Stomach (tissue), 9 donors: ENCODE measurements around the gene CBARP. TPM values are rescaled to one million over a fixed set of nuclear protein-coding genes. Genes with fewer than 3 reads are reported as not detected.

ENCODE experiments used
- DNase-seq, 2 donors: peaks; one replicate each; pipeline versions ENCODE4 v3.0.0 to v3.0.0-alpha.2; 2013 to 2019
- H3K27ac ChIP-seq, 5 donors: fragments of 200-600 bp in 4 of 5; sonication (generic) in 4 of 5; one replicate each; pipeline ENCODE4 v1.5.1; 2013 to 2019; ENCODE audit warnings: mild to moderate bottlenecking in 1 of 5, moderate library complexity in 1 of 5
- H3K27me3 ChIP-seq, 3 donors: fragments of 200-600 bp; sonication (generic); one replicate each; pipeline ENCODE4 v1.5.1; 2017 to 2019; ENCODE audit warnings: mixed run types in 1 of 3
- H3K36me3 ChIP-seq, 4 donors: fragments of 200-600 bp; sonication (generic); 1 replicate in 3 of 4; 2 replicates in 1 of 4; pipeline ENCODE4 v1.5.1; 2016 to 2019
- H3K4me1 ChIP-seq, 4 donors: fragments of 200-600 bp; sonication (generic); one replicate each; pipeline ENCODE4 v1.5.1; 2016 to 2019
- H3K4me3 ChIP-seq, 4 donors: fragments of 200-600 bp; sonication (generic) in 3 of 4; one replicate each; pipeline ENCODE4 v1.5.1; 2016 to 2019; ENCODE audit warnings: mild to moderate bottlenecking in 1 of 4
- H3K9me3 ChIP-seq, 4 donors: fragments of 200-600 bp; sonication (generic); one replicate each; pipeline ENCODE4 v1.5.1; 2016 to 2019
- CTCF ChIP-seq, 7 experiments: fragments of 450-650 bp in 4 of 7; fragments of 200-600 bp in 3 of 7; sonication (generic) in 3 of 7; IDR thresholded peaks; one replicate each; pipeline ENCODE4 v1.5.1; 2016 to 2019; ENCODE audit warnings: antibody characterized with exemption in 7 of 7, control low read depth in 2 of 7, mild to moderate bottlenecking in 1 of 7
- EP300 ChIP-seq: sonication (generic); formaldehyde crosslinking; IDR thresholded peaks from one replicate; pipeline ENCODE4 v1.6.1; 2017; ENCODE audit warnings: antibody characterized with exemption
- POLR2A ChIP-seq, 4 donors: fragments of 450-650 bp; IDR thresholded peaks; one replicate each; pipeline ENCODE4 v1.6.1; 2016; ENCODE audit warnings: antibody characterized with exemption in 4 of 4, control low read depth in 2 of 4, mild to moderate bottlenecking in 1 of 4, moderate library complexity in 1 of 4
- POLR2AphosphoS5 ChIP-seq, 3 donors: sonication (generic); formaldehyde crosslinking; IDR thresholded peaks; one replicate each; pipeline ENCODE4 v1.6.1; 2016; ENCODE audit warnings: antibody characterized with exemption in 3 of 3
- WGBS, 5 donors: extraction: QIAGEN DNeasy Blood & Tissue Kit in 3 of 5; methylation state at CpG; one replicate each; pipeline versions ENCODE4 v1.1.5 to v1.1.7; 2013 to 2018; 5-methylcytosine and 5-hydroxymethylcytosine counted together
- intact Hi-C: fragments of 100-400 bp; cut with DNase I; formaldehyde crosslinking; loops from one replicate; pipeline ENCODE4 v1.15.1; 2023; ENCODE audit warnings: low total_unique reads
- polyA plus RNA-seq, 3 donors: library from polyadenylated mRNA; stranded (reverse); fragments of 200-250 nt; gene quantifications; one replicate each; pipeline ENCODE4 v1.2.3, GENCODE V29; 2013
- total RNA-seq, 5 donors: library from RNA; depleted of rRNA; stranded (reverse); fragments of >200 nt; gene quantifications; one replicate each; pipeline versions ENCODE4 v1.1.0 to v1.2.3, GENCODE V29; 2014 to 2016
- donor health status: healthy with polysubstance abuse.
- donor health status: Bipolar disorder and iron deficiency.
- donor health status: healthy.

The CBARP gene
- total and polyA plus RNA-seq, 8 donors, result 0.19 to 8.9 (median 0.78) TPM; not detected in 4

DNA sequence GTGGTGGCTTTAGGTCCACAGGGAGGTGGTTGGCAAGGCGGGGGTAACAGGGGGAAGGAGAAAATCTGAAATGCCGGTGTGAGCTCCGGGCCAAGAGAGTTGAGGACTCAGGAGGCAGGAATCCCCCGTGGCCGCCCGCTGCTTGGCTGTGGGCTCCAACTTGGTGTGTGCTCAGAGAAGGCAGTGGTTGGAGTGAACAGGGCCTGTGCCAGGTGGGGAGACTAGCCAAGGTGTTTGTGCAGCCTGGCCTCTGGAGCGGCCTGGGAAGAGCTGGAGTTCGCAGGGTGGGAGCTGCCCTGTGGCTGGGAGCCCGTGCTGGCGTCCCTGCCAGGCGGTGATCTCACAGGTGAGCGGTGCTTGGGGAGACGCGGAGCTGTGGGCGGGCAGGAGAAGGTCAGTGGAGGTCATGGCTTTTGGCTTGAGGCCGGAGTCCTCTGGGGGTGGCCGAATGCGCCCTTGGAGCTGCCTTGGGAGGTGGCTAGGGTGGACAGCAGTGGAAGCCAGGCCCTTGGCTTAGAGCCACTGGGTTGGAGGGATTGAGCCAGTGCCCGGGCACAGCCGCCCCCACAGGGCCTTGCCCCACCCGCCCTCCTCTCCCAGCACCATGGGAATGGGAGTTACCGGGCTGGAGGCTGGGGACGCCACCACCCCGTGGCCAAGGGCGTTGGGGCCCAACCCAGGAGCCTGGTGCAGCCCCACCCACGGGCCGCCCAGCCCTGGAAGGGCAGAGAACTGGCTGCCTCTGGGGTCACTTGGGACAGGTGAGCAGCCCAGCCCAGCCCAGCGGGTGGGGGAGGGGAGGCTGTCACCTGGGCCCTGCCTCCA lies 24.2 kb upstream of the CBARP start:
- Histone ChIP-seq H3K27me3 (no peaks in the 10 kb centered on the region), H3K4me1 (peaks cover 77 to 95% (median 89%) of the 10 kb centered on the region in 4 donors), H3K36me3 (peaks cover 13 to 17% (median 14%) of the 10 kb centered on the region in 4 donors), H3K4me3 (peak overlapping the region; percentile 52 to 69 (median 62)), H3K27ac (peak overlapping the region; percentile 93 to 100 (median 100)), H3K9me3 (no peaks in the 10 kb centered on the region)
- DNase-seq, result peak; percentile 93 to 96
- TF ChIP-seq CTCF (IDR thresholded peaks at IDR 0.05) (no peak), EP300 (no peak), POLR2AphosphoS5 (IDR thresholded peaks at IDR 0.05) (peak in 2 of 3 donors; percentile 83 to 87), POLR2A (IDR thresholded peaks at IDR 0.05) (peak in 1 of 4 donors; percentile 71)
- intact Hi-C loops, result no loop called here
- 9 to 31% (median 19%) methylated on average over 18 to 28 of the region's 28 CpGs for WGBS, 5 donors

- intact Hi-C loops, result no loop called here
- WGBS, 5 donors, result 6 to 14% (median 12%) methylated on average over 14 of the region's 14 CpGs
- H3K27me3 ChIP-seq, result no peaks in the 10 kb centered on the region
- peaks cover 72 to 95% (median 88%) of the 10 kb centered on the region in 4 donors for H3K4me1 ChIP-seq
- TF ChIP-seq POLR2A (IDR thresholded peaks at IDR 0.05) (no peak), CTCF (IDR thresholded peaks at IDR 0.05) (no peak), POLR2AphosphoS5 (IDR thresholded peaks at IDR 0.05) (no peak)
- H3K9me3 ChIP-seq, result no peaks in the 10 kb centered on the region
- DNase-seq, result no peak
- peak overlapping the region; percentile 93 to 100 (median 100) for H3K27ac ChIP-seq
- peaks cover 18 to 22% (median 20%) of the 10 kb centered on the region in 4 donors for H3K36me3 ChIP-seq
- peak overlapping the region; percentile 52 to 69 (median 62) for H3K4me3 ChIP-seq
Measured at GRCh38 chr19:1261538-1261797, 23.7 kb upstream of the CBARP start.

- Histone ChIP-seq H3K9me3 (no peaks in the 10 kb centered on the region), H3K4me3 (peak overlapping the region; percentile 52 to 69 (median 62)), H3K36me3 (peaks cover 23 to 26% (median 25%) of the 10 kb centered on the region in 4 donors), H3K27ac (peak overlapping the region; percentile 93 to 100 (median 100)), H3K4me1 (peaks cover 68 to 95% (median 86%) of the 10 kb centered on the region in 4 donors), H3K27me3 (no peaks in the 10 kb centered on the region)
- TF ChIP-seq EP300, result no peak
- TF ChIP-seq POLR2AphosphoS5 (IDR thresholded peaks at IDR 0.05), result peak; percentile 49 to 78 (median 73)
- 0 to 1% (median 1%) methylated on average over 44 to 82 of the region's 83 CpGs for WGBS, 5 donors
- intact Hi-C loops, result no loop called here
- peak; percentile 97 to 99 for DNase-seq
Measured at GRCh38 chr19:1260749-1261537, 23.1 kb upstream of the CBARP start.

GRCh38 chr19:1259876-1260748 lies 22.3 kb upstream of the CBARP start:
- Histone ChIP-seq H3K27ac (peak overlapping the region; percentile 93 to 100 (median 100)), H3K9me3 (no peaks in the 10 kb centered on the region), H3K4me1 (peaks cover 68 to 95% (median 86%) of the 10 kb centered on the region in 4 donors), H3K36me3 (peaks cover 32 to 35% (median 33%) of the 10 kb centered on the region in 4 donors), H3K4me3 (peak overlapping the region; percentile 52 to 69 (median 62)), H3K27me3 (no peaks in the 10 kb centered on the region)
- intact Hi-C loops, result no loop called here
- WGBS, 5 donors, result 13 to 22% (median 20%) methylated on average over 26 to 33 of the region's 33 CpGs
- TF ChIP-seq POLR2A (IDR thresholded peaks at IDR 0.05) (no peak), CTCF (IDR thresholded peaks at IDR 0.05) (no peak), EP300 (no peak), POLR2AphosphoS5 (IDR thresholded peaks at IDR 0.05) (peak in 1 of 3 donors; percentile 8)
- DNase-seq, result peak in 1 of 2 donors; percentile 73
